Fibroblast of the aortic adventitia (primary cell): Measurements from ENCODE around the gene CXCL10. TPM values are rescaled to one million over a fixed set of nuclear protein-coding genes. Genes with fewer than 3 reads are reported as not detected.
A peak's percentile ranks its signal among the peaks of the same experiment; 100 is the strongest.
"Not testable (repeated sequence)": the region's sequence is repeated elsewhere in the genome, so short reads cannot be mapped to it uniquely, and the experiment has no call there.

Source experiments
- DNase-seq: peaks from one replicate; pipeline ENCODE4 v3.0.0-alpha.2; 2010; ENCODE audit warnings: low read depth
- H3K4me3 ChIP-seq: 2 replicates; pipeline ENCODE4 v1.5.1; 2011; ENCODE audit warnings: low read depth, mild to moderate bottlenecking, control low read depth, low read length, moderate library complexity
- total RNA-seq: library from RNA; depleted of rRNA; stranded (reverse); fragments of >200 nt; gene quantifications from 2 replicates; pipeline ENCODE4 v1.2.3, GENCODE V29; 2012; ENCODE audit warnings: low replicate concordance
- TF ChIP-seq, protein P1 (sequence below): IDR thresholded peaks from 2 replicates; pipeline ENCODE4 v1.5.1; 2011; ENCODE audit warnings: mild to moderate bottlenecking, low read length, control low read depth, inconsistent platforms; ENCODE audit not compliant: insufficient read depth

CXCL10 gene
- total RNA-seq, 1 donor, result not detected

DNA sequence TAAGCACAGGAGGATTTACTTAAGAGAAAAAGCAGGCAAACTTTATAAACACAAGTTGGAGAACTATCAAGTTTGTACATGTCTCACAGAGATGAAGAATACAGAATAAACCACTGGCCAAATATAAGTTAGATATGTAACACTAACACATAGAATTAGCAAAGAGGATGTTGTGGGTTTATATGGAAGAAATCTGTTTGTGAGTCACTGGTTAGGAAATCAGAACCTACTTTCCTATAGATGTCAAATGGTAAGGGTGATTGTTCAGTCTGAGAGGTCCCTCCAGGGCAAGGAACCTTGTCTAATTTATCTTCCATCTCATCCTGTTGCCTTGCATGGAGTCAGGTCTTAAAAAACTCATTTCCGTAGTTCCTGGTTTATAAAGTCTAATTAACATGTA is 36.5 kb upstream of the CXCL10 start:
- H3K4me3 ChIP-seq, result no peak overlapping the region
- no peak for DNase-seq
- TF ChIP-seq, protein P1, sequence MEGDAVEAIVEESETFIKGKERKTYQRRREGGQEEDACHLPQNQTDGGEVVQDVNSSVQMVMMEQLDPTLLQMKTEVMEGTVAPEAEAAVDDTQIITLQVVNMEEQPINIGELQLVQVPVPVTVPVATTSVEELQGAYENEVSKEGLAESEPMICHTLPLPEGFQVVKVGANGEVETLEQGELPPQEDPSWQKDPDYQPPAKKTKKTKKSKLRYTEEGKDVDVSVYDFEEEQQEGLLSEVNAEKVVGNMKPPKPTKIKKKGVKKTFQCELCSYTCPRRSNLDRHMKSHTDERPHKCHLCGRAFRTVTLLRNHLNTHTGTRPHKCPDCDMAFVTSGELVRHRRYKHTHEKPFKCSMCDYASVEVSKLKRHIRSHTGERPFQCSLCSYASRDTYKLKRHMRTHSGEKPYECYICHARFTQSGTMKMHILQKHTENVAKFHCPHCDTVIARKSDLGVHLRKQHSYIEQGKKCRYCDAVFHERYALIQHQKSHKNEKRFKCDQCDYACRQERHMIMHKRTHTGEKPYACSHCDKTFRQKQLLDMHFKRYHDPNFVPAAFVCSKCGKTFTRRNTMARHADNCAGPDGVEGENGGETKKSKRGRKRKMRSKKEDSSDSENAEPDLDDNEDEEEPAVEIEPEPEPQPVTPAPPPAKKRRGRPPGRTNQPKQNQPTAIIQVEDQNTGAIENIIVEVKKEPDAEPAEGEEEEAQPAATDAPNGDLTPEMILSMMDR, result no peak

DNA sequence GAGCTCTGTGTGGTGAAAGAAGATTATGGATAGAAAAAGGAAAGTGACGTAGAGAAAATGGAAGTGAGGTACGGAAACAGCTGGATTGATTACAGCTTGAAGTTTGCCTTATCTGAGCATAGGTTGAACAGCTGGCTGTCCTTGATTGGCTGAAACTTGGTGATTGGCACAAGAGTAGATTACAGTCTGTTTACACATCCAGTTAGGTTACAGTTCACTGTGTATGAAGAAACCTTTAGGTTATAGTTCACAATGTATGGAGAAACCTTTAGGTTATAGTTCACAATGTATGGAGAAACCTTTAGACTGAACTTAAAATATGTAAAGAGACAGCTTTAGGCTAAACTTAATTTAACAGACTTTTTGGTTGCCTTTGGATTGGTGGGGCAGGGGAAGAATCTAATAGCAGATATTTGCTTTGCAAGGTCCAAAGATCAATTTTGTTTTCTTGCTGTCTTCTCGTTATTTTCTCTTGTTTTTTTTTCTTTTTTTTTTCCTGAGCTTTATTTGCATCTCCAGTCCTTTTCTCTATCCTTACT is 35.7 kb upstream of the CXCL10 start:
- DNase-seq, result no peak
- H3K4me3 ChIP-seq, result no peak overlapping the region
- TF ChIP-seq, protein P1, result no peak

DNA sequence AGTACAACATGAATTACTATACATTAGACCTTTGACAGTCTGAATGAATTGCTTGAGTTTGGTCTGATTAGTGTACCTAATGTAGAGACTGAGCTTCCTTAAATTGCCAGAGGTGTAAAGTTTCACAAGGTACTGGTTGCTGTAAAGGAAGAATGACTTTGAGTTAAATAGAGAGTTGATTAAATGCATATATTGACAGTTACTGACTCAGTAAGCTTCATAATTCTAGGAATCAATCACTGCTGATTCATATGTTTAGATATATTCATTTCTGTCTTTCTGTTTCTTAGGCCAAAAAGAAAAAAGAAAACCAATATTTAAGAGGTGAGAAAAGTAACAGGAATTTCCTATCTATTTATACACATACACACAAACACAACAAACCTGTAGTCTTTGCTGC is 35.0 kb upstream of the CXCL10 start:
- DNase-seq, result no peak

DNA sequence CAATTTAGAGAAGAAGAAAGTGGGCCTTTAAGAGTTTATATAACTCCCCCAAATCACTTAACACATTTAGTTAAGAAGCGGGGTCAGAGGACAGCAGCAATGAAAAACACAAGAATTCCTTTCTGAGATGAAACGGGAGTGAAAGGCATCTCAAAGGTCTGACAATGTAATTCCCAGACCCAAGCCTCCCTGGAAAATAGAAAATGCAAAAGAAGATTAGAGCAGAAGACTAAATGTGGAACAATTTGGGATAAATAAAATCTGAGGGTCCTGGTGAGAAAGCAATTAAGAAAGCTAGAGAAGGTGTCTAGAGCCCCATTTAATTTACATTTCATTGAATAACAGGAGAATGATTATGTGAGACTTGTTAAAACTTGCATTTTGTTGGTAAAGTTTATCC is 32.1 kb upstream of the CXCL10 start:
- DNase-seq, result no peak
- TF ChIP-seq, protein P1, result no peak
- H3K4me3 ChIP-seq, result no peak overlapping the region

More for the DNA sequence above, 35.0 kb upstream of the CXCL10 start:
- H3K4me3 ChIP-seq, result no peak overlapping the region
- TF ChIP-seq, protein P1, result no peak

DNA sequence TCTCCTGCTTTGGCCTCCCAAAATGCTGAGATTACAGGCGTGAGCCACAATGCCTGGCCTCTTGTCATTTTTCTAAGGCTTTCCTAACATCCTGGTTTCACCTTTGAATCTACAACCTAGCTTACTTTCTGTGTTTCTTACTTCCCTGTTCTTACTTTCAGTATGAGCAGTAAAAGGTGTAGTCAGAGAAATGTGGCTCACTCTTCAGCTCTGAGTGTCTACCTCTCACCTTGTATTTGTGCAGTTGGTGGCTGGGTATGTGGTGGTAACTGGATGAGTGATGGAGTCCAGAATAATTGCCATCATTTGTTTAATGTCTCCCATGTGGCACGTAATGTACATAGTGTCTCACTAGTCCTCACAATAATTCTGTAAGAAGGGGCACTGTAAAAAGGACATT is 31.7 kb upstream of the CXCL10 start:
- TF ChIP-seq, protein P1, result no peak
- DNase-seq, result no peak
- no peak overlapping the region for H3K4me3 ChIP-seq

DNA sequence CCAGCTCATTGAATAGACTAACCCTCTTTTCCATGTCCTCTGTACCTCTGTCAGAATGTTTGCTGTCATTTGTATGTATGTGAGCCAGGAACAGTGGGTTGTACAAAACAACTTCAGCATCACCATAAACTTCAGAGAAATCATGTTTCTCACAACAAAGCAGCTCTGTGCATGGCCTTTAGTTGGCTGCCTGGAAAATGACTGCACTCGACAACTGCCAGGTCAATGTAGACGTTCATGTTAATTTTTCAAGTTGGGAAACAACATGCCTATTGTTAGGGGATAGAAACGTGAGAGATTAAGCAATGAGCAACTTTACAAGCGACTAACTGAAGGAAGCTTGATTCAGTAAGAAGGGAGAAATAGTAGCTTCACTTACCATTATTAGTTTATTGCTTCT is 30.4 kb upstream of the CXCL10 start:
- DNase-seq, result no peak
- TF ChIP-seq, protein P1, result no peak
- H3K4me3 ChIP-seq, result no peak overlapping the region

DNA sequence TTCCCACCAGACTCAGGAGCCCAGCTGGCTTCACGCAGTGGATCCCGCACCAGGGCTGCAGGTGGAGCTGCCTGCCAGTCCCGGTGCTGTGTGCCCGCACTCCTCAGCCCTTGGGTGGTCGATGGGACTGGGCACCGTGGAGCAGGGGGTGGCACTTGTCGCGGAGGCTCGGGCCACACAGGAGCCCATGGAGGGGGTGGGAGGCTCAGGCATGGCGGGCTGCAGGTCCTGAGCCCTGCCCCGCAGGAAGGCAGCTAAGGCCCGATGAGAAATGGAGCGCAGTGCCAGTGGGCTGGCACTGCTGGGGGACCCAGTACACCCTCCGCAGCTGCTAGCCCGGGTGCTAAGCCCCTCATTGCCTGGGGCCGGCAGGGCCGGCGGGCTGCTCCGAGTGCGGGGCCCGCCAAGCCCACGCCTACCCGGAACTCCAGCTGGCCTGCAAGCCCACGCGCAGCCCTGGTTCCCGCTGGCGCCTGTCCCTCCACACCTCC is 27.3 kb upstream of the CXCL10 start:
- DNase-seq, H3K4me3 ChIP-seq: not testable (repeated sequence)

DNA sequence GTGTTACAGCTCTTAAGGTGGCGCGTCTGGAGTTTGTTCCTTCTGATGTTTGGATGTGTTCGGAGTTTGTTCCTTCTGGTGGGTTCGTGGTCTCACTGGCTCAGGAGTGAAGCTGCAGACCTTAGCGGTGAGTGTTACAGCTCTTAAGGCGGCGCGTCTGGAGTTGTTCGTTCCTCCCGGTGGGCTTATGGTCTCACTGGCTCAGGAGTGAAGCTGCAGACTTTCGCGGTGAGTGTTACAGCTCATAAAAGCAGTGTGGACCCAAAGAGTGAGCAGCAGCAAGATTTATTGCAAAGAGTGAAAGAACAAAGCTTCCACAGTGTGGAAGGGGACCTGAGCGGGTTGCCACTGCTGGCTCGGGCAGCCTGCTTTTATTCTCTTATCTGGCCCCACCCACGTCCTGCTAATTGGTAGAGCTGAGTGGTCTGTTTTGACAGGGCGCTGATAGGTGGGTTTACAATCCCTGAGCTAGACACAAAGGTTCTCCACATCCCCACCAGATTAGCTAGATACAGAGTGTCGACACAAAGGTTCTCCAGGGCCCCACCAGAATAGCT is 26.6 kb upstream of the CXCL10 start:
- DNase-seq, H3K4me3 ChIP-seq: not testable (repeated sequence)

DNA sequence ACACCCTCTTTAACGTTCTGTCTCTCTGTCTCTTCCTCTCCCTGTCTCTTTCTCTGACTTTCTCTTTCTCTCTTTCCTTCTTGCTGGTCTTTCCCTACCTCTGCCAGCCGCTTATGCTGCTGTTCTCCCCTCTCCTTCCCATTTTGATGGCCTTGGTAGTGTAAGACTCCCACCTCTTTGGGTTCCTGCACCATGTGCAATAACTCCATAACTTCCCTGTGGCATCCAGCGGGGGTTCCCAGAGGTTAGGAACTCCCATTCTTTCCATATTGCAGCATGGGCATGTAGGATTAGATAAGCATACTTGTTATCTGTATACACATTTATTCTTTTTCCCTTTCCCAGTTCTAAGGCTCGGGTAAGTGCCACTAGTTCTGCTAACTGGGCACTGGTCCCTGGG is 21.4 kb upstream of the CXCL10 start:
- H3K4me3 ChIP-seq, DNase-seq: not testable (repeated sequence)

DNA sequence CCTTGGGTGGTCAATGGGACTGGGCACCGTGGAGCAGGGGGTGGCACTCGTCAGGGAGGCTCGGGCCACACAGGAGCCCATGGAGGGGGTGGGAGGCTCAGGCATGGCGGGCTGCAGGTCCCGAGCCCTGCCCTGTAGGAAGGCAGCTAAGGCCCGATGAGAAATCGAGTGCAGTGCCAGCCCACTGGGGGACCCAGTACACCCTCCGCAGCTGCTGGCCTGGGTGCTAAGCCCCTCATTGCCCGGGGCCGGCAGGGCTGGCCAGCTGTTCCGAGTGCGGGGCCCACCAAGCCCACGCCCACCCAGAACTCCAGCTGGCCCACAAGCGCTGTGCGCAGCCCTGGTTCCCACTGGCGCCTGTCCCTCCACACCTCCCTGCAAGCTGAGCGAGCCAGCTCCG is 20.0 kb upstream of the CXCL10 start:
- H3K4me3 ChIP-seq, DNase-seq: not testable (repeated sequence)

DNA sequence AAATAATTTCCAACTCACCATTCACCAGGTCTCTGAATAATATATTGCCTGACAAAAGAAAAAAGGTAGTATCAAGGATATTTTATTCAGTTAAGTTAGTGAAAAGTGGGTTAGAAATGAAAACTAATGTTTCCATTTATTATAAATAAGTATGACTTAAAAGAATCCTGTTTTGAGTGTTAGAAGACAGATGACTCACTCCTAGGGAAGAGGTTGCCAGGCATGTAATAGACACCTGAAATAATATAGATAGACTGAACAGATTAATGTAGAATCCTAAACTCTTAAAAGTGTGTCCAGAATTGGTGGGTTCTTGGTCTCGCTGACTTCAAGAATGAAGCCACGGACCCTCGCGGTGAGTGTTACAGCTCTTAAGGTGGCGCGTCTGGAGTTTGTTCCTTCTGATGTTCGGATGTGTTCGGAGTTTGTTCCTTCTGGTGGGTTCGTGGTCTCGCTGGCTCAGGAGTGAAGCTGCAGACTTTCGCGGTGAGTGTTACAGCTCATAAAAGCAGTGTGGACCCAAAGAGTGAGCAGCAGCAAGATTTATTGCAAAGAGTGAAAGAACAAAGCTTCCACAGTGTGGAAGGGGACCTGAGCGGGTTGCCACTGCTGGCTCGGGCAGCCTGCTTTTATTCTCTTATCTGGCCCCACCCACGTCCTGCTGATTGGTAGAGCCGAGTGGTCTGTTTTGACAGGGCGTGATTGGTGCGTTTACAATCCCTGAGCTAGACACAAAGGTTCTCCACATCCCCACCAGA is 19.1 kb upstream of the CXCL10 start:
- DNase-seq, result peak; percentile 8
- not testable (repeated sequence) for H3K4me3 ChIP-seq
